Measurements from ENCODE around the gene ZBTB7C. TPM values are rescaled to one million over a fixed set of nuclear protein-coding genes. Genes with fewer than 3 reads are reported as not detected.

ZBTB7C gene
- total RNA-seq, 2 experiments from 2014 or later, result not detected

DNA sequence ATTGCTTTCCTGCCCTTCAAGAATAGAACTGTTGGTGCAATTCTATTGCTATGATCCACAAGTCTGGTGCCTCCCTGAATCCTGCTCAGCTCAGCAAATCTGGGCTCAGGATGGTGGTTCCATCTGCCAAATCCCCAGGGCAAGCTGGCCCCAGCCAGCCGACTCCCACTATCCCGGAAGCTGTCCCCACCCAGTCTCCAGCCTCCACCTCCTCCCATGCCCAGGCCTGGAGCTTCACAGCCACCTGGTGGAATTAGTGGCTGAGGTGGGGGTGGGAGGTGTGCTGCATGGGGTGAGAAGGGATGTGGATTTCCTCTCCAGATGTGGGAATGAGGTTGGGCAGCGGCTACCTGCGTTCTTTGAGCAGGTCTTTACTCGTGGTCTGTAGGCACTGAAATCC, 359.4 kb downstream of the ZBTB7C start:
- Histone ChIP-seq H3K9me3 (ENCODE audit: low read length) (no peaks in the 10 kb centered on the region), H3K36me3 (ENCODE audit: insufficient read depth, low read length) (no peaks in the 10 kb centered on the region), H4K20me1 (ENCODE audit: insufficient read depth, low read length) (no peaks in the 10 kb centered on the region), H3K4me3 (ENCODE audit: low read depth, low read length, poor library complexity, severe bottlenecking) (no peak overlapping the region), H3K27ac (ENCODE audit: low read depth, low read length, poor library complexity, severe bottlenecking) (no peak overlapping the region), H3K4me2 (ENCODE audit: low read length) (no peak overlapping the region), H3K4me1 (ENCODE audit: insufficient read depth, low read length, poor library complexity, severe bottlenecking) (no peaks in the 10 kb centered on the region), H2AFZ (ENCODE audit: low read length) (no peak overlapping the region), H3K9me2 (ENCODE audit: insufficient read depth, low read length) (no peaks in the 10 kb centered on the region), H3K79me2 (ENCODE audit: insufficient read depth, low read depth, low read length) (no peaks in the 10 kb centered on the region)
- CTCF ChIA-PET (ENCODE audit: unreplicated experiment), result no interaction called here
- TF ChIP-seq CTCF (conservative IDR thresholded peaks at IDR 0.05; ENCODE audit: low read length) (no peak), EZH2phosphoT487 (IDR thresholded peaks at IDR 0.05; ENCODE audit: borderline replicate concordance, low read depth, low read length) (no peak)
- POLR2A ChIA-PET, result no interaction called here
- DNase-seq (ENCODE audit: low spot score), result no peak
- no TSS peak for BruUV-seq (replicated peaks)
- intact Hi-C loops (cut with micrococcal nuclease; ENCODE audit: unreplicated experiment), result no loop called here

- ChIA-PET POLR2A (no interaction called here), CTCF (ENCODE audit: unreplicated experiment) (no interaction called here)
- H3K79me2 ChIP-seq (ENCODE audit: insufficient read depth, low read depth, low read length), result no peaks in the 10 kb centered on the region
- no peak overlapping the region for H2AFZ ChIP-seq (ENCODE audit: low read length)
- no TSS peak for BruUV-seq (replicated peaks)
- intact Hi-C loops (cut with micrococcal nuclease; ENCODE audit: unreplicated experiment), result no loop called here
- no peaks in the 10 kb centered on the region for H3K36me3 ChIP-seq (ENCODE audit: insufficient read depth, low read length)
- H4K20me1 ChIP-seq (ENCODE audit: insufficient read depth, low read length), result no peaks in the 10 kb centered on the region
- H3K4me1 ChIP-seq (ENCODE audit: insufficient read depth, low read length, poor library complexity, severe bottlenecking), result no peaks in the 10 kb centered on the region
- no peak overlapping the region for H3K4me2 ChIP-seq (ENCODE audit: low read length)
- TF ChIP-seq EZH2phosphoT487 (IDR thresholded peaks at IDR 0.05; ENCODE audit: borderline replicate concordance, low read depth, low read length) (no peak), CTCF (conservative IDR thresholded peaks at IDR 0.05; ENCODE audit: low read length) (no peak)
- DNase-seq (ENCODE audit: low spot score), result no peak
- no peaks in the 10 kb centered on the region for H3K9me3 ChIP-seq (ENCODE audit: low read length)
- no peak overlapping the region for H3K27ac ChIP-seq (ENCODE audit: low read depth, low read length, poor library complexity, severe bottlenecking)
- no peaks in the 10 kb centered on the region for H3K9me2 ChIP-seq (ENCODE audit: insufficient read depth, low read length)
- H3K4me3 ChIP-seq (ENCODE audit: low read depth, low read length, poor library complexity, severe bottlenecking), result no peak overlapping the region
These were observed 360.9 kb downstream of the ZBTB7C start for GRCh38 chr18:48048251-48048650.

GRCh38 chr18:48046843-48047242, 362.3 kb downstream of the ZBTB7C start:
- DNase-seq (ENCODE audit: low spot score), result no peak
- BruUV-seq (replicated peaks), result no TSS peak
- intact Hi-C loops (cut with micrococcal nuclease; ENCODE audit: unreplicated experiment), result no loop called here
- Histone ChIP-seq H3K4me1 (ENCODE audit: insufficient read depth, low read length, poor library complexity, severe bottlenecking) (no peaks in the 10 kb centered on the region), H4K20me1 (ENCODE audit: insufficient read depth, low read length) (no peaks in the 10 kb centered on the region), H3K27ac (ENCODE audit: low read depth, low read length, poor library complexity, severe bottlenecking) (no peak overlapping the region), H3K36me3 (ENCODE audit: insufficient read depth, low read length) (no peaks in the 10 kb centered on the region), H2AFZ (ENCODE audit: low read length) (no peak overlapping the region), H3K9me2 (ENCODE audit: insufficient read depth, low read length) (no peaks in the 10 kb centered on the region), H3K9me3 (ENCODE audit: low read length) (no peaks in the 10 kb centered on the region), H3K4me2 (ENCODE audit: low read length) (no peak overlapping the region), H3K79me2 (ENCODE audit: insufficient read depth, low read depth, low read length) (no peaks in the 10 kb centered on the region), H3K4me3 (ENCODE audit: low read depth, low read length, poor library complexity, severe bottlenecking) (no peak overlapping the region)
- ChIA-PET CTCF (ENCODE audit: unreplicated experiment) (no interaction called here), POLR2A (no interaction called here)
- TF ChIP-seq EZH2phosphoT487 (IDR thresholded peaks at IDR 0.05; ENCODE audit: borderline replicate concordance, low read depth, low read length) (no peak), CTCF (conservative IDR thresholded peaks at IDR 0.05; ENCODE audit: low read length) (no peak)

Measured in OCI-LY7 (cell line).